A172 (cell line): ENCODE data around the gene OPRM1. TPM values are rescaled to one million over a fixed set of nuclear protein-coding genes. Genes with fewer than 3 reads are reported as not detected.

Experiments used
- DNase-seq: peaks from one replicate; pipeline ENCODE4 v3.0.0-alpha.2; 2015; ENCODE audit warnings: low spot score
- total RNA-seq: library from RNA; depleted of rRNA; stranded (reverse); fragments of >200 nt; shearing (Covaris generic); gene quantifications from 2 replicates; pipeline ENCODE4 v1.2.3, GENCODE V29; 2014

The OPRM1 gene
- total RNA-seq, 1 experiment from 2014 or later, result not detected

GRCh38 chr6:154206141-154206540 is 167.1 kb downstream of the OPRM1 start:
- no peak for DNase-seq

DNA sequence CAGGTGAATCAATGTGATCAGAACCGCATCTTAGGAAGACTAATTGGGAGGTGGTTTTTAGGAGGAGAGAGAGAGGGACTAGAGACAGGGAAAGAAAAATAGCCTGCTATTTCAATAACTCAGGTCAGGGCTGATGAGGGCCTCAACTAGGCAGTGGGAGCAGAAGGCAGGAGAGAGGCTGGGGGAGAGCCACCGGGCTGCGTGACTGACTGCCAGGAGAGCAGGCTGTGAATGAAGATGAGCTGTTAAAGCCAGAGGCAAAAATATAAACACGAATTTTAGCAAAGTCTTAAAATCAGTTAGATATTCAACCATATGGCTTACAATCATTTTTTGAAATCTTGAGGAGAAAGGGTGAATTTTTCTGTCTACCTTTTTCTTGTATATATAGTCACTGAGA is 168.0 kb downstream of the OPRM1 start:
- no peak for DNase-seq

DNA sequence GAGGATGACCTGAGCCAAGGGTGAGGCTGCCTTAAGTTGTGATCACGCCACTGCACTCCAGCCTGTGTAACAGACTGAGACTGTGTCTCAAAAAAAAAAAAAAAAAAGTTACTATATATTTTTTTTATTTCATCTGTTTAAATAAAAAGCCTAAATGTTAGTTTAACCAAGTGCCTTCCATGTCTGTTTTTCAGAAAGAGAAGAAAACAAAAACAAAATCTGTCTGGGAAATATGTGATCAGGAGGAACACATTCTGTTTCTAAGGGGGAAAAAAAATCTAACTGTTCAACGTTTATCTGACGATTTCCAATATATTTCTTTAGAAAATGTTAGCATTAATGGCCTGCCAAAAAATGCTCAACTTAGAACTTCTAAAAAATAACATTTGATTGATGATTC is 170.5 kb downstream of the OPRM1 start:
- no peak for DNase-seq

GRCh38 chr6:154210678-154211077 is 171.6 kb downstream of the OPRM1 start:
- DNase-seq, result no peak

- DNase-seq, result no peak
These were observed 174.7 kb downstream of the OPRM1 start for GRCh38 chr6:154213782-154214181.

GRCh38 chr6:154218301-154218700 is 179.3 kb downstream of the OPRM1 start:
- no peak for DNase-seq

GRCh38 chr6:154218787-154219186 is 179.7 kb downstream of the OPRM1 start:
- DNase-seq, result no peak

GRCh38 chr6:154219250-154219649 is 180.2 kb downstream of the OPRM1 start:
- no peak for DNase-seq

- no peak for DNase-seq
These were observed 183.7 kb downstream of the OPRM1 start for GRCh38 chr6:154222716-154223115.

DNA sequence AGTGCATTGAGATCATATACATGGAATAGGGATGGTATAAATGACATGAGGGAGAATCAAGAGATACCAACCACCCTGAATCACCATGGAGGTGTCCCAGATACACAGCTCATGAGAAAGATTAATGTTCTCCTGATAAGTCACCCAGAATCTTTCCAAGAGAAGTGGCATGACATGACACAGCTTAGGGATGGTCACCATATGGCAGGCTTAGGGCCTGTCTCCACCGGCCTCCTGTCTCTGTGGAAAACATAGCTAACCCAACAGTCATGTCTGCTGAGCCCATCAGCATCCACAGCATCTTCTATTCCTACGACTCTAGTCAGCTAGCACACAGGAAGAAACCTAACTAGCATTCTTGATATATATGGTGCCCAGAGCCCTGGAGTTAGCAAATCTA is 184.3 kb downstream of the OPRM1 start:
- no peak for DNase-seq

- DNase-seq, result no peak
These were observed 187.4 kb downstream of the OPRM1 start for GRCh38 chr6:154226461-154226860.

DNA sequence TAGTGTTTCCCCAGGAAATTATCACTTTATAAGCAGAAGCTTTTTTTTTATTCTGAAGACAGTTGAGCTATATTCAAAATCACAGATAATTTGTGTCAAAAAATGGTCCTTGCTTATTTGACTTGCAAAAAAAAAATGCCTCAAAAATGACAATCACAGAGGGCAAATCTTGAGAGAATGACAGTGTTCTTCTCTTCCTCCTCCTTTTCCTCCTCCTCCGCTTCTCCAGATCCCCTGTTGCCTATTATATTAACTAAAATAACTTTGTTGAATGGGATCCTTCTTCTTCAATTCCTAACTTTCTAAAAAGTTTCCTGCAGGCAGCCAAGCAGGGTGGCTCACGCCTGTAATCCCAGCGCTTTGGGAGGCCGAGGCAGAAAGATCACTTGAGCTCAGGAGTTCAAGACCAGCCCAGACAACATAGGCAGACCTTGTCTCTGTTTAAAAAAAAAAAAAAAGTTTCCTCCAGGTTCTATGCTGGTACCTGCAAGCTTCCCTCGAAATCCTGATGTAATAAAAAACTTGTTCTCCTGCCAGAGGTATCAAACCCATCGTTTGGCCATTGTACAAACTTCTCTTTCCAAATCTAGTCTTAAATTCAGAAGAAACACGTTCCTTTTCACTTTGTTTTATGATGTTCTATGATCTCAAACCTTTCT is 189.0 kb downstream of the OPRM1 start:
- no peak for DNase-seq

- no peak for DNase-seq
These were observed 189.5 kb downstream of the OPRM1 start for GRCh38 chr6:154228521-154228905.

DNA sequence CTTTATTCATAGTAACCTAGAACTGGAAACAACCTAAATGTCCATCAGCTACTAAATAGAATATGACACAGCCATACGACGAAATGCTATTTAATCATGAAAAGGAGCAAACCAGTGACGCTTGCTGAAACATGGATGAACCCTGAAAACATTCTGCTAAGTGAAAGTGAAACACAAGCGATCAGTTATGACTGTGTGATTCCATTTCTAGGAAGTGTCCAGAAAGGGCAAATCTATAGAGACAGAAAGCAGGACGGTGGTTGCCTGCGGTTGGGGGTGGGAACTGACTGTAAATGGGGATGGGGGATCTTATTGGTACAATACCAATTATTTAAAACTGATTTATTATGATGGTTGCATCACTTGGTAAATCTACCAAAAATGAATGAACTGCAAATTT is 190.7 kb downstream of the OPRM1 start:
- no peak for DNase-seq

- no peak for DNase-seq
These were observed 191.4 kb downstream of the OPRM1 start for GRCh38 chr6:154230393-154230792.

GRCh38 chr6:154230910-154231595 is 192.0 kb downstream of the OPRM1 start:
- DNase-seq, result no peak

- DNase-seq, result no peak
These were observed 193.2 kb downstream of the OPRM1 start for GRCh38 chr6:154232013-154232910.

DNA sequence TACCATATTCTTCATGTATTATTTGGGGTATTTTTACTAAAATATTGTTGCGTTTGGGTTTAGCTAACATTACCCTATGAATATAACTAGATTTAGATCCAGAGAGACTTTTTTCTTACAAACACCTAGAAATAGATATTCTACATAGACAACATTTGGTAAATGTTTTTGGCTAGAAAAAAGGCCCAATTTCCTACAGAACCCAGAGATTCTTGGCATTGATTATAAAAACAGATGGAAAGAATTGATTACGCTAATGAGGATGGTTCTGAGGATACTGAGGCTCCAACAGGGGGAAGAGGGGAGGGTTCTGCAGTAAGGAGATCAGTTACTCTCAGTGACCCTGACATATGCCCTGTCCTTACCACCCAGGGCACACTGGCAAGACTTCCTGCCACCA is 194.3 kb downstream of the OPRM1 start:
- no peak for DNase-seq

GRCh38 chr6:154234019-154234772 is 195.2 kb downstream of the OPRM1 start:
- no peak for DNase-seq

DNA sequence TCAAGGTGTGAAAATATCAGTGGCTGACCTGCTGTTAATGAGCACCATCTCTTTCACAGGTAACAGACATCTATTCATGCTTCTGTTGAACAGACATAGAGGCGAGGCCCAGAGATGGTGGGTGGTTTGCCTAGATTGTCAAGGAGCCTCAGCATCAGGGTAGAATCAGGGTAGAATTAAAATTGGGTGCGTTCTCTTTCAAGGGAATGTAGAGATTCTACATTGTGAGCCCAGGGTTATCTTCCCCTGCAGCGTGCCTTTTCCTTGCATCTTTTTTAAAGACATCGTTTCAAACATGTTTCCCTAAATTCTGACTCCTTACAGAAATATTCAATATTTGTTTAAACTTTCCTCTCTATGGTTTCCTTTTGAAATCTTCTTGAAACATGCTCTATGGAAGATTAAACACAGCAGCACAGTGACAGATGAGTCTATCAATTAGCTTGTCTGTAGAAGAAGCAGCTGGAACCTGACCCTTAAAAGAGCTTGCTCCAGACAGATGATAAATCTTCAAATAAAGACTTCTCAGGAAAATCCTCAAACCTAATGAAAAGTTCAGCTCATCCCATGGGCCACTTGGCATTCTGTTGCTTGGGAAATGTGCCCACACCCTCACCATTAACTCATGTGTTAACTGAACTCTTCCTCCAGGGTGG is 197.7 kb downstream of the OPRM1 start:
- DNase-seq, result no peak

- no peak for DNase-seq
These were observed 199.8 kb downstream of the OPRM1 start for GRCh38 chr6:154238831-154239230.
